HepG2 (cell line): ENCODE results near the gene DEPDC1B. TPM values are rescaled to one million over a fixed set of nuclear protein-coding genes. Genes with fewer than 3 reads are reported as not detected.

Experiments
- AGO2 ChIP-seq: fragments of 200-400 bp; formaldehyde crosslinking; optimal IDR thresholded peaks from 2 replicates; pipeline ENCODE3; 2017; ENCODE audit warnings: mild to moderate bottlenecking, low read depth, low read length, moderate library complexity
- ATF4 ChIP-seq, 2 experiments: fragments of 450-650 bp in 1 of 2; sonication (generic) in 1 of 2; formaldehyde crosslinking; IDR thresholded peaks; 2 replicates each; pipeline versions ENCODE4 v1.5.0 to v1.8.0; 2020 to 2022; ENCODE audit warnings: mild to moderate bottlenecking in 1 of 2, missing genetic modification reagents in 1 of 2
- CEBPB ChIP-seq: IDR thresholded peaks from 2 replicates; pipeline ENCODE4 v1.6.1; 2011; ENCODE audit warnings: low read depth, low read length, improper control_type of control experiment, borderline replicate concordance
- HBP1 ChIP-seq: IDR thresholded peaks from 2 replicates; pipeline ENCODE4 v1.6.1; 2016; ENCODE audit warnings: low read depth, control low read depth
- MAFF ChIP-seq: IDR thresholded peaks from 2 replicates; pipeline ENCODE4 v1.6.1; 2011; ENCODE audit warnings: low read depth, low read length, improper control_type of control experiment
- MBD4 ChIP-seq: IDR thresholded peaks from 2 replicates; pipeline ENCODE4 v1.6.1; 2012; ENCODE audit warnings: low read length, inconsistent platforms, borderline replicate concordance
- MBNL3 ChIP-seq: fragments of 250-450 bp; sonication (Bioruptor Pico); conservative IDR thresholded peaks from 2 replicates; pipeline ENCODE4 v1.8.0; 2022; ENCODE audit warnings: mild to moderate bottlenecking, inconsistent platforms
- PATZ1 ChIP-seq: sonication (generic); formaldehyde crosslinking; IDR thresholded peaks from 2 replicates; pipeline ENCODE4 v1.4.0; 2020; ENCODE audit warnings: missing genetic modification reagents
- RARA ChIP-seq: IDR thresholded peaks from 2 replicates; pipeline ENCODE4 v1.6.1; 2016; ENCODE audit warnings: missing genetic modification reagents, missing compliant biosample characterization
- TAF15 ChIP-seq: fragments of 200-400 bp; formaldehyde crosslinking; IDR thresholded peaks from one replicate; pipeline ENCODE4 v1.6.1; 2018; ENCODE audit warnings: mild to moderate bottlenecking, low read depth, low read length; ENCODE audit not compliant: poor library complexity, severe bottlenecking
- TARDBP ChIP-seq: sonication (generic); formaldehyde crosslinking; IDR thresholded peaks from 2 replicates; pipeline ENCODE4 v1.8.0; 2022; ENCODE audit warnings: mild to moderate bottlenecking, missing genetic modification reagents
- ZNF280B ChIP-seq: sonication (generic); formaldehyde crosslinking; IDR thresholded peaks from 2 replicates; pipeline ENCODE4 v1.5.0; 2020; ENCODE audit warnings: missing genetic modification reagents, mild to moderate bottlenecking, borderline replicate concordance
- ZNF354B ChIP-seq: sonication (generic); formaldehyde crosslinking; IDR thresholded peaks from 2 replicates; pipeline ENCODE4 v1.8.0; 2022; ENCODE audit warnings: mild to moderate bottlenecking, missing genetic modification reagents
- ZNF549 ChIP-seq: sonication (generic); formaldehyde crosslinking; IDR thresholded peaks from 2 replicates; pipeline ENCODE4 v1.5.0; 2020; ENCODE audit warnings: missing genetic modification reagents
- ZNF558 ChIP-seq: sonication (generic); formaldehyde crosslinking; IDR thresholded peaks from 2 replicates; pipeline ENCODE4 v1.9.0; 2022; ENCODE audit warnings: mild to moderate bottlenecking, missing genetic modification reagents, borderline replicate concordance
- ZNF616 ChIP-seq: sonication (generic); formaldehyde crosslinking; IDR thresholded peaks from 2 replicates; pipeline ENCODE4 v1.5.0; 2020; ENCODE audit warnings: low read depth, mild to moderate bottlenecking, missing genetic modification reagents
- ZNF644 ChIP-seq: IDR thresholded peaks from 2 replicates; pipeline ENCODE4 v1.6.1; 2016; ENCODE audit warnings: low read depth
- ZNF780A ChIP-seq: sonication (generic); formaldehyde crosslinking; IDR thresholded peaks from 2 replicates; pipeline ENCODE4 v1.8.0; 2022; ENCODE audit warnings: mild to moderate bottlenecking, missing genetic modification reagents, moderate library complexity
- ZNF879 ChIP-seq: sonication (generic); formaldehyde crosslinking; IDR thresholded peaks from 2 replicates; pipeline ENCODE4 v1.8.1; 2023; ENCODE audit warnings: missing genetic modification reagents
- ZXDC ChIP-seq: sonication (generic); formaldehyde crosslinking; IDR thresholded peaks from 2 replicates; pipeline ENCODE4 v1.5.0; 2020; ENCODE audit warnings: mild to moderate bottlenecking, missing genetic modification reagents
- polyA plus RNA-seq, 8 experiments: library from polyadenylated mRNA; depleted of rRNA in 3 of 8; stranded (reverse) in 7 of 8; unstranded in 1 of 8; fragments of >200 nt; fragmentation: Illumina TruSeq in 4 of 8; extraction: Trizol in 4 of 8; gene quantifications; 2 replicates each; pipeline versions ENCODE4 v1.2.1 to v1.2.3, GENCODE V29; 2011 to 2016; ENCODE audit warnings: low read depth in 4 of 8, missing spikeins in 1 of 8, mixed read lengths in 1 of 8; ENCODE audit not compliant: insufficient read depth in 1 of 8
- total RNA-seq, 5 experiments: library from RNA; depleted of rRNA; stranded (reverse); fragments of >200 nt; fragmentation: Illumina TruSeq; extraction: Trizol; gene quantifications; 2 replicates each; pipeline ENCODE4 v1.2.3, GENCODE V29; 2016; ENCODE audit warnings: low read depth in 1 of 5

The DEPDC1B gene
- total and polyA plus RNA-seq, 2 of the 13 experiments (the other 11 are each of a cell fraction or from before 2014, with no cell fraction given): 29.5 to 51.3 TPM

GRCh38 chr5:60563696-60564324 is 136.2 kb downstream of the DEPDC1B start (continued):
- TF ChIP-seq HBP1: 0 out of 2 replicates have a peak, but pooled peaks have one; percentile 23
- 0 out of 2 replicates have a peak, but pooled peaks have one; percentile 32 for TF ChIP-seq TARDBP (CRISPR knock-in tag)
- TF ChIP-seq MBD4: no peak
- TF ChIP-seq ZXDC (CRISPR knock-in tag): no peak
- TF ChIP-seq ZNF354B (CRISPR knock-in tag): no peak
- no peak for TF ChIP-seq ZNF879 (CRISPR knock-in tag)
- TF ChIP-seq ZNF644 (CRISPR knock-in tag): peak; percentile 65; the same call in 1 of the 2 replicates
- no peak for TF ChIP-seq ZNF280B (CRISPR knock-in tag)
- no peak for TF ChIP-seq MBNL3 (CRISPR knock-in tag)
- peak; percentile 95 for TF ChIP-seq CEBPB
- no peak for TF ChIP-seq ZNF558 (CRISPR knock-in tag)
- no peak for TF ChIP-seq TAF15
- TF ChIP-seq RARA (CRISPR knock-in tag): peak; percentile 40
- TF ChIP-seq ZNF549 (CRISPR knock-in tag): no peak
- no peak for TF ChIP-seq ZNF616 (CRISPR knock-in tag)
- no peak for TF ChIP-seq MAFF
- TF ChIP-seq ZNF780A: no peak
- TF ChIP-seq AGO2: no peak
- TF ChIP-seq ATF4 (CRISPR knock-in tag; IDR thresholded peaks at IDR 0.05): peak in 1 of 2 experiments; percentile 53; a peak in 2 of 4 replicates
- peak; percentile 34; the same call in 1 of the 2 replicates for TF ChIP-seq PATZ1 (CRISPR knock-in tag)
